Skeletal muscle cell (primary cell): Measurements from ENCODE around the gene OR14A16.

Source experiments
- DNase-seq: peaks from one replicate; pipeline ENCODE4 v3.0.0-alpha.2; 2010; ENCODE audit warnings: low read depth
- H3K4me3 ChIP-seq: 2 replicates; pipeline ENCODE4 v1.5.1; 2011; ENCODE audit warnings: low read depth, mild to moderate bottlenecking, control low read depth, low read length, moderate library complexity

The OR14A16 gene

DNA sequence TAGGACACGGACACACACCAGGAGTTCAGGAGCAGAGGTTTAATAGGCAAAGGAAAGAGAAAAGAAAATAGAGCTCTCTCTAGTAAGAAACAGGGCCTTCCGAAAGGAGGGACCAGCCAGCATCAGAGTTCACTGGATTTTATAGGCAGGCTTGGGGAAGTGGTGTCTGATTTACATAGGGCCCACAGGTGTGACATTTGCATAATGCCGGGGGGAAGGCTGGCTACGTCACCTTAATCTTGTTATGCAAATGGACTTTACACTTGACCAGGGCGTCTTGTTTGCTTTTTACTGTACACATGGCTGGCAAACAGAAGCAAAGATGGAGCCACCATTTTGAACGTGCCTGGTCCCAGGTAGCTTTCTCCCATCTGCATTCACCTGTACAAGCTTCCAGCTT, at the start of gene OR14A16:
Gene OR14A16 (minus strand): TSS at position 97 of the 400 bp plus-strand sequence. CDS start 8,390 bp downstream, outside the sequence.
- DNase-seq: no peak
- H3K4me3 ChIP-seq: no peak within 1 kb of the TSS

- no peak for DNase-seq
- no peak overlapping the region for H3K4me3 ChIP-seq
These were observed 41.5 kb upstream of the OR14A16 start for GRCh38 chr1:247865416-247865815.

DNA sequence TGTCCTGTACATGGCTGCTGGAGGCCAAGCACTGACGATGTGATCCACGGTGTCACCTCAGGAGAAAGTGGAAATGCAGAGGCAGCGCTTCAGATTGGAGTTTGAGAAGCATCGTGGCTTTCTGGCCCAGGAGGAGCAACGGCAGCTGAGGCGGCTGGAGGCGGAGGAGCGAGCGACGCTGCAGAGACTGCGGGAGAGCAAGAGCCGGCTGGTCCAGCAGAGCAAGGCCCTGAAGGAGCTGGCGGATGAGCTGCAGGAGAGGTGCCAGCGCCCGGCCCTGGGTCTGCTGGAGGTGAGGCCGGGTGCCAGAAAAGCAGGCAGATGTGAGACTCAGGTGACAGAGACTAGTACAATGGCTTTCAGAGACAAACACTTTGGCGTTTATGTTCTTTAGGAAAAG, 40.7 kb upstream of the OR14A16 start:
- no peak for DNase-seq
- no peak overlapping the region for H3K4me3 ChIP-seq

- DNase-seq: no peak
- H3K4me3 ChIP-seq: no peak overlapping the region
These were observed 38.8 kb upstream of the OR14A16 start for GRCh38 chr1:247862756-247863155.

- peak overlapping the region; percentile 45 for H3K4me3 ChIP-seq
These were observed 34.2 kb upstream of the OR14A16 start for GRCh38 chr1:247857985-247858619.

GRCh38 chr1:247857069-247857984, 33.4 kb upstream of the OR14A16 start, which contains the start of gene TRIM58:
Gene TRIM58 (plus strand): TSS chr1:247857187. CDS start chr1:247857247, 60 bp downstream.
- H3K4me3 ChIP-seq: peak within 1 kb of the TSS; percentile 45
- DNase-seq: no peak

More at GRCh38 chr1:247857985-247858619, 34.2 kb upstream of the OR14A16 start:
- DNase-seq: no peak

- H3K4me3 ChIP-seq: no peak overlapping the region
- DNase-seq: no peak
These were observed 32.0 kb upstream of the OR14A16 start for GRCh38 chr1:247855911-247856310.

GRCh38 chr1:247854899-247855545, 31.1 kb upstream of the OR14A16 start:
- DNase-seq: no peak
- no peak overlapping the region for H3K4me3 ChIP-seq

DNA sequence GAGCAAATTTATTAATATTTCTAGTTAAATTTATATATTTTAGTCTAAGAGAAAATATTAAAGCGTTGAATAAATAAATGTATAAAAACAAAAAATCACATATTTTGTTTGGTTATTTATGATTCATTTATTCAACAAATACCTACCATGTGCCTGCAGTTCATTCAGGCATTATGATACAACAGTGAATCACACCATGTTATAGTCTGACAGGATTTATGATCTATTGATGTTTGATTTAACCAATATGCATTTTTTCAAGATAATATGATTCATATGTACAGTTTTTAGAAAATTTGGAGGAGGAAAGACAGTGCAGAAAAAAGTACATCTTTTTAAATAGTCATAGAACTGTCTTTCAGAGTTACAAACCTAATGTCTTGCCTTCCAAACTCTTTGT, 25.7 kb upstream of the OR14A16 start:
- no peak overlapping the region for H3K4me3 ChIP-seq
- no peak for DNase-seq

- no peak for DNase-seq
- no peak overlapping the region for H3K4me3 ChIP-seq
These were observed 24.4 kb upstream of the OR14A16 start for GRCh38 chr1:247848346-247848745.

- H3K4me3 ChIP-seq: no peak overlapping the region
- DNase-seq: no peak
These were observed 21.7 kb upstream of the OR14A16 start for GRCh38 chr1:247845693-247846017.

DNA sequence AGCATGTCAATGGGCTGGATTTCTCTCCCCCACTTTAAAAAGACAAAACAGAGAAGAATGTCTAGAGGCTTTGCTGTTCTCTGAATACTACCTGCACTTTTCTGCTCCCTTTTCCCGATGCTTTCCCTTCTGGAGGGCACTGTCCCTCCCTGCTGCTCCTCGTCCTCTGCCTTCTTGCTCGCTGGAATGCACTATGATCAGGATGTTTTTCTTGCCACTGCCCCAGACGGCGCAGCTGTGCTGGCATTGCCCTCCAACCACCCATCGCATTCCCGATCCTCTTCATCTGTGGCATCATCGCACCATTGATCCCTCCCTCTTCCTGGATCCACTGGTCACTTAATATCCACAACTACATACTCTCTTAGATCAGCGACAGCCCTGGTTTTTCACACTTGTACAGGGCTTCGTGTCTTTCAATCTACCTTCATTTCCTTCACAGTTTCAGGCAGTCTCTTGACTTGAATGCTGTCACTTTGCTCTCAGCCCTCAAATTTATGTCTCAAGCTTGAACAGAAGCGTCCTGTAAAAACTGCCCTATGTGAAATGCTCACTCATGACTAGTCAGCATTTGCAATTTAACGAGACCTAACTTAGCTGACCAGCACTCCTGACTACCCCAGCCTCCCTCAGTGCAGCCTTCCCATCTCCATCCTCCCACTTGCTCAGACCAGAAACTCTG, 21.2 kb upstream of the OR14A16 start:
- H3K4me3 ChIP-seq: no peak overlapping the region
- no peak for DNase-seq

- DNase-seq: no peak
- no peak overlapping the region for H3K4me3 ChIP-seq
These were observed 19.5 kb upstream of the OR14A16 start for GRCh38 chr1:247843411-247843810.

GRCh38 chr1:247841796-247842195, 17.9 kb upstream of the OR14A16 start, which contains the start of gene OR11L1:
Gene OR11L1 (minus strand): TSS chr1:247841896. CDS start chr1:247841896, 0 bp downstream.
- no peak within 1 kb of the TSS for H3K4me3 ChIP-seq
- no peak for DNase-seq

DNA sequence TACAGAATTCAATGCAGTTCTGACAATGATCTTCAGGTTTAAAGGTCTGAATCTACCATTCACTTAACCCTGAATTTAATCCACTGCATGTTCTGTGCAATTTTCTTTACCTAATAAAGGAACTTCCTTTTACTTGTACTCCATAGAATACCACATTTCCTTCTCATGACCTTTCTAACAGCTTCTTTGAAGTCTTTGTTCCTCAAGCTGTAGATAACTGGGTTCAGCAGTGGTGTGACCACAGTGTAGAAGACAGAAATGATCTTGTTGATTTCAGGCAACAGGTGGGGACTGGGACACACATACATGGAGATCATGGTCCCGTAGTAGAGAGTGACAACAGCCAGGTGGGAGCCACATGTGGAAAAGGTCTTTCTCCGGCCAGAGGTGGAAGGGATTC, 16.9 kb upstream of the OR14A16 start:
- DNase-seq: no peak
- no peak overlapping the region for H3K4me3 ChIP-seq

DNA sequence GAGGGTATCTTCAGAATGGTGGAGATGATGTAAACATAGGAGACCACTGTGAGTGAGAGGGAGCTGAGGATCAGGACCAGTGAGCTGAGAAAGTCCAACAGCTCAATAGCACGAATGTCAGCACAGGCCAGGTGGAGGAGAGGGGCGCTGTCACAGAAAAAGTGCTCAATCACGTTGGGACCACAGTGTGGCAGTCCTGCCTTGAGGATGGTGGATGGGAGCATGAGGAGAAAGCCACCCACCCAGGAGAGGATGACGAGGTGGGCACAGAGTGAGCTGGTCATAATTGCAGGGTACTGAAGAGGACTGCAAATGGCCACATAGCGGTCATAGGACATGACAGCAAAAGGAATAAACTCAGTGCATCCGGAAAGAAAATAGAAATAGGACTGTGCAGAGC, 9.7 kb upstream of the OR14A16 start:
- no peak overlapping the region for H3K4me3 ChIP-seq
- DNase-seq: no peak

DNA sequence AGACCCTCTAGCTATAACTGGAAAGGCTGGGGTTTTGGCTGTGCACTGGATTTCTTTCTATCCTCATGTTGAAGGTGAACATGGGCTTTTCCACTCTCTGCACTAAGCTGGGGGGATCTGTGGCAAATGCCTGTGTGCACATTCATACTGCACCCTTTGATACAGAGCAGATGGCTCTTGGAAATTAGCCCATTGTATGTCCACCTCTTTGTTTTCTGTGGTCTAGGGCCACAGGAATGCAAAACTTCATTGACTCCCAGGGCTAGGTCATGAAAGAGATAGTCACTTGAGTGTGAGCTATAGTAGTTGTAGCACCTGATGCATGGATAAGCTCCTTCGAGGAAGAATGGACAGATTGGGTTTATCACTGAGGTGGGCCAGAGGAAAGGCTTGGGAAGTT, 5.7 kb upstream of the OR14A16 start:
- no peak for DNase-seq
- no peak overlapping the region for H3K4me3 ChIP-seq

- no peak for DNase-seq
These were observed 1.4 kb upstream of the OR14A16 start for GRCh38 chr1:247825362-247825761.

GRCh38 chr1:247822060-247822459, 1.9 kb downstream of the OR14A16 start:
- H3K4me3 ChIP-seq: no peak overlapping the region
- no peak for DNase-seq

More at GRCh38 chr1:247825362-247825761, 1.4 kb upstream of the OR14A16 start:
- no peak overlapping the region for H3K4me3 ChIP-seq

GRCh38 chr1:247812637-247813036, 11.3 kb downstream of the OR14A16 start:
- DNase-seq: no peak
- no peak overlapping the region for H3K4me3 ChIP-seq
